HG03565 (cell line): ENCODE results near the gene ENTPD1.
"Not testable (repeated sequence)": the region's sequence is repeated elsewhere in the genome, so short reads cannot be mapped to it uniquely, and the experiment has no call there.

Experiments
- ATAC-seq: cut with Tn5 transposase; IDR thresholded peaks from one replicate; pipeline ENCODE4 v1.9.1; 2021; ENCODE audit warnings: mild to moderate bottlenecking, moderate library complexity; ENCODE audit not compliant: unreplicated experiment

ENTPD1 gene

GRCh38 chr10:95907456-95908253, 151.7 kb downstream of the ENTPD1 start, which contains the start of gene CC2D2B:
Gene CC2D2B (plus strand): TSS chr10:95907975. CDS start chr10:95911324, 3,349 bp downstream.
- peak; percentile 66 for ATAC-seq

DNA sequence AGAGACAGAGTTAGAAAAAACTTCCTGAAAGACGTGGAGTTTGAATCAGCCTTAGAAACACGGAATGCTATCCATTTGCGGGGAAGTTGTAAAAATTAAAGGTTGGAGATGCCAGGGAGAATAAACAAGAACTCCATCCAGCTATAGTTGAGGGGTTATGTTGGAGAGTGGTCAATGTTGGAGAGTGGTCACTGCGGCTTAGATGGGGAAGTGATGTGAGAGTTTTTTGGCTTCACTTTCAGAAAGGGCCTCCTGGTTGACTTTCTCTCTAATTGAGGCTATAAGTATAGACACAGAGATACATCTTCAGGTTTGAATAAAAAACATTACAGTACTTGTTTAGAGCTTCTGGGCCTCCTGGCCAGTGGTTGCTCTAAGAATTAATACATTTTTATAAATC, 152.5 kb downstream of the ENTPD1 start:
- no peak for ATAC-seq

GRCh38 chr10:95909561-95909960, 153.6 kb downstream of the ENTPD1 start:
- ATAC-seq, result no peak

- not testable (repeated sequence) for ATAC-seq
These were observed 160.1 kb downstream of the ENTPD1 start for GRCh38 chr10:95916039-95916438.
